Pancreas (tissue), 10 donors: ENCODE data around the gene FAM9C. TPM values are rescaled to one million over a fixed set of nuclear protein-coding genes. Genes with fewer than 3 reads are reported as not detected.
A peak's percentile ranks its signal among the peaks of the same experiment; 100 is the strongest.

ENCODE experiments used
- ATAC-seq, 4 donors: fragments of 200-7000 bp; cut with Tn5 transposase; one replicate each; pipeline versions ENCODE4 v1.8.0 to v1.9.1; 2020; ENCODE audit warnings: mild to moderate bottlenecking in 4 of 4, moderate library complexity in 4 of 4
- DNase-seq, 6 donors: peaks; one replicate each; pipeline ENCODE4 v3.0.0-alpha.2; 2020
- FAIRE-seq: peaks from 2 replicates; lab custom pipeline; 2012; peaks lifted over from hg19 to GRCh38; lab: Jason Lieb, UNC
- H3K27ac ChIP-seq, 4 donors: fragments of 200-600 bp; sonication (generic); 1 replicate in 3 of 4; 2 replicates in 1 of 4; pipeline versions ENCODE4 v1.5.0 to v1.8.0; 2020
- H3K27me3 ChIP-seq, 4 donors: fragments of 200-600 bp; one replicate each; pipeline ENCODE4 v1.8.0; 2021
- H3K36me3 ChIP-seq, 3 donors: fragments of 200-600 bp; sonication (generic) in 1 of 3; one replicate each; pipeline versions ENCODE4 v1.5.0 to v1.8.0; 2020 to 2021
- H3K4me1 ChIP-seq, 3 donors: fragments of 200-600 bp; one replicate each; pipeline ENCODE4 v1.8.0; 2021
- H3K4me3 ChIP-seq, 4 donors: fragments of 200-600 bp; sonication (generic) in 2 of 4; one replicate each; pipeline versions ENCODE4 v1.5.0 to v1.8.0; 2020 to 2021
- H3K9me3 ChIP-seq, 4 donors: fragments of 200-600 bp; one replicate each; pipeline ENCODE4 v1.8.0; 2021
- CTCF ChIP-seq, 4 donors: fragments of 200-600 bp; sonication (generic) in 3 of 4; IDR thresholded peaks; one replicate each; pipeline versions ENCODE4 v1.5.0 to v1.8.0; 2021; ENCODE audit warnings: antibody characterized with exemption in 4 of 4
- WGBS, 2 donors: extraction: QIAGEN DNeasy Blood & Tissue Kit; methylation state at CpG; one replicate each; pipeline ENCODE4 v1.1.7; 2013; 5-methylcytosine and 5-hydroxymethylcytosine counted together
- intact Hi-C, 3 donors: fragments of 100-400 bp; cut with DNase I; formaldehyde crosslinking; loops; one replicate each; pipeline versions ENCODE4 v1.11.1 to v1.14.2; 2022
- polyA plus RNA-seq, 2 donors: library from polyadenylated mRNA; stranded (reverse); fragments of 200-250 nt; gene quantifications; one replicate each; pipeline ENCODE4 v1.2.3, GENCODE V29; 2013
- total RNA-seq, 6 donors: library from RNA; stranded (reverse); fragmentation: NEBNext Ultra II Directional in 4 of 6; extraction: Animal tissue kit (Norgen Biotek cat#: 25700) in 4 of 6; gene quantifications; one replicate each; pipeline versions ENCODE4 v1.2.1 to v1.2.4, GENCODE V29; 2021 to 2023
- donor health status: healthy with polysubstance abuse.
- donor health status: DM: no; HTN: no; CAD: no; lungs with moderate emphysema.
- donor health status: DM: no; HTN: no; CAD: no.
- donor health status: control.
- donor health status: control.
- donor health status: Bipolar disorder and iron deficiency.
- donor health status: DM: yes; HTN: yes; CAD: no.
- donor health status: DM: no; HTN: no; CAD: no.
- donor health status: DM: no; HTN: no; CAD: no.
- donor health status: DM: yes; HTN: yes; CAD: no.

FAM9C gene
- total and polyA plus RNA-seq, 8 donors = not detected

DNA sequence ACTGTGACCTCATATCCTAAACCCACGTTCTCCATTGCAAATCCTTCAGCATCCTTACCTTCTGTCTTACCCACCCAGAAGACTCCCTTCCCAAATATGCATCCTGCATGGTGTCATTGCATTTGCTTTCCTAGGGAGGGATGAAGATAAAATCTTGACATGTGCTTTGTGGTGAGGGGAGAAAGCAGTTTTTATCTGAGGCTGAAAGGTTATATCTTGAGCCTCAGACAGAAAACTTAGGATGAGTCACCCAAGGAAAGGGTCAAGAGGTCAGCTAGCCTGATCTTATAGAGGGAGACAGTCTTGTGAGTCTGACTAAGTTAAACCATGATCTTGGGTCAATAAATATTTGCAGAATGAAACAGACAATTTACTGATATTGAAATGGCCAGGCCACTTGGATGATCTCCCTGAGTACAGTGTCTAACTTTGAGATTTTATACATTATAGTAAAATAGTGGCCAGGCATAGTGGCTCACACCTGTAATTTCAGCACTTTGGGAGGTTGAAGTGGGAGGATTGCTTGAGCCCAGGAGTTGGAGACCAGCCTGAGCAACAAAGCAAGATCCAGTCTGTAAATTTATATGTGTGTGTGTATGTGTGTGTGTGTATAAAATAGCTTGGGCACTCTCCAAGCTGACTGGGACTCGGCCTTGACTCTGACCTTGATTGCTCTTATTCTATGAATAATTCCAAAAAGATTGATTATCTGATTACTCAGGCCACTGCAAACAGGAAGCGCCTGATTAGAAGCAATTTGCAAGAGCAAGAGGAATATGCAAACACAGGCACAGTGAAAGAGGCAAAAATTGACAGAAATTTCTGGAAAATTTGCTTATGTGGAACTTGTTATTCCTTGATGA lies 15.4 kb upstream of the FAM9C start:
- Histone ChIP-seq H3K4me1 (peaks cover 0 to 12% (median 11%) of the 10 kb centered on the region in 3 donors), H3K27ac (peak overlapping the region in 2 of 4 donors; percentile 11 to 33), H3K27me3 (no peaks in the 10 kb centered on the region), H3K9me3 (no peaks in the 10 kb centered on the region), H3K4me3 (no peak overlapping the region), H3K36me3 (no peaks in the 10 kb centered on the region)
- ATAC-seq (peak; percentile 35 to 74 (median 58)), FAIRE-seq (no peak), DNase-seq (peak in 2 of 6 donors; percentile 5 to 27)
- TF ChIP-seq CTCF (IDR thresholded peaks at IDR 0.05) = no peak
- intact Hi-C loops = no loop called here
- WGBS, 2 donors = 35 to 40% methylated on average over 3 of the region's 3 CpGs

GRCh38 chrX:13055486-13055885 lies 11.1 kb upstream of the FAM9C start:
- Histone ChIP-seq H3K4me3 (no peak overlapping the region), H3K27ac (no peak overlapping the region), H3K36me3 (no peaks in the 10 kb centered on the region), H3K27me3 (no peaks in the 10 kb centered on the region), H3K4me1 (peaks cover 0 to 12% (median 6%) of the 10 kb centered on the region in 3 donors), H3K9me3 (no peaks in the 10 kb centered on the region)
- DNase-seq = no peak
- WGBS, 2 donors = 84 to 86% methylated on average over 1 of the region's 1 CpG
- ATAC-seq = no peak
- TF ChIP-seq CTCF (IDR thresholded peaks at IDR 0.05) = no peak
- intact Hi-C loops = no loop called here
- no peak for FAIRE-seq

DNA sequence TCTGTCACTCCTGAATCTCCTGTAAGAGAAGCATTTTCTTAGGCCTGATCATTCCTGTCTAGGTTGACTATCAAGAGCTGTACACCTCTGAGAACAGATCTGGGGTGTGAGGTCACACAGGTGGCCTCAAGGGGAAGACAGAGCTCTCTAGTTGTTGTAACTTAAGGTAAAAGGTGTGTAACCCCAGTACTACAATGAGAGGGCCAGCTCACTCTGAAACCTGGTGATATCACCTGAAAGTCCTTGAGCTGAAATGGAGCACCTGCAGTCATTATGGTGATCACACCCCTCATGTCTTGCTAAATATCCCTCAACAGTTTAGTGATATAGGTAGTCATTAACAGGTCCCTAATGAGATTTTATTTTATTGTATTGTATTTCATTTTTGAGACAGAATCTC lies 8.8 kb upstream of the FAM9C start:
- ATAC-seq = no peak
- no peaks in the 10 kb centered on the region for H3K27me3 ChIP-seq
- DNase-seq = no peak
- no peak overlapping the region for H3K4me3 ChIP-seq
- no peaks in the 10 kb centered on the region for H3K9me3 ChIP-seq
- TF ChIP-seq CTCF (IDR thresholded peaks at IDR 0.05) = no peak
- no peaks in the 10 kb centered on the region for H3K36me3 ChIP-seq
- H3K4me1 ChIP-seq = no peaks in the 10 kb centered on the region
- no peak for FAIRE-seq
- intact Hi-C loops = no loop called here
- H3K27ac ChIP-seq = no peak overlapping the region

DNA sequence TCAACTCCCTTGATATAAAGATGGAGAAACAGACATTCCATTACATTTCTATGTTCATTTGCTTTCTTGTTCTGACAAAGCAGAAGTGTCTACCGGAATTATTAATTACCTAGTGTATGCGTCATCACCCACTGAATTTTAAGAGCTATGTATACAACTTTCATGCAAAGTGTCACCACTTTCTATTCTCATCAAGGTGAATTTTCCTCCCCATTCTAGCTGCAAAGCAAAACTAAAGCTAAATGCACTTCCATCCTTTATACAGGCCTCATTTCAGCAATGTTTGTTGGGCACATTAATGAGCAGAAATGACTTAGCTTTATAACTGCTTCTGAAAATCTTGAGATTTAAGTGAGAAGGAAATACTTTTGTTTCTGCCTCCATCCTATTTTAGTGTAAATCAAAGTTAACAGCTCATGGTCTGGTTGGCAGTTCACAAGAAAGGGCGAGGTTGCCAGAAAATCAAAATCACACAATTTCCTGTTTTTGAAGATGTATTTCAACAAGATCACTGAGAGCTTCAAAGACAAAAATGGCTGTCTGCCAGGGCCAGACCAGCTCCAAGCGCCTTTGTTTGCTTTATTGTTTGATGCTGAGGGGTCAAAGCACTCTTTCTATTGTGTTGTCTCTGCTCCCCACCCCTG lies 7.2 kb upstream of the FAM9C start:
- no peaks in the 10 kb centered on the region for H3K9me3 ChIP-seq
- 77 to 92% methylated on average over 4 of the region's 4 CpGs for WGBS, 2 donors
- DNase-seq = no peak
- intact Hi-C loops = no loop called here
- no peaks in the 10 kb centered on the region for H3K27me3 ChIP-seq
- no peak overlapping the region for H3K27ac ChIP-seq
- H3K4me1 ChIP-seq = no peaks in the 10 kb centered on the region
- FAIRE-seq = no peak
- no peak overlapping the region for H3K4me3 ChIP-seq
- no peaks in the 10 kb centered on the region for H3K36me3 ChIP-seq
- no peak for ATAC-seq
- TF ChIP-seq CTCF (IDR thresholded peaks at IDR 0.05) = no peak

GRCh38 chrX:13051167-13051528 lies 6.7 kb upstream of the FAM9C start:
- no peak for DNase-seq
- no peak overlapping the region for H3K4me3 ChIP-seq
- no peak overlapping the region for H3K27ac ChIP-seq
- TF ChIP-seq CTCF (IDR thresholded peaks at IDR 0.05) = no peak
- intact Hi-C loops = no loop called here
- no peaks in the 10 kb centered on the region for H3K9me3 ChIP-seq
- H3K4me1 ChIP-seq = no peaks in the 10 kb centered on the region
- WGBS, 2 donors = 85 to 93% methylated on average over 1 of the region's 1 CpG
- no peak for ATAC-seq
- no peak for FAIRE-seq
- H3K27me3 ChIP-seq = no peaks in the 10 kb centered on the region
- H3K36me3 ChIP-seq = no peaks in the 10 kb centered on the region
